ENCODE measurements around the gene IER5.

Gene IER5

GRCh38 chr1:181088079-181089016 lies at the start of gene IER5:
Gene IER5, plus strand, starts transcription at chr1:181088700. Its CDS starts 203 bp downstream, at chr1:181088903.
- TF ChIP-seq GATA2 (IDR thresholded peaks at IDR 0.05; ENCODE audit: low read depth, low read length) (no peak), GATA3 (IDR thresholded peaks at IDR 0.05; ENCODE audit: low read depth, low read length) (no peak)

GRCh38 chr1:181040284-181040865 lies 48.1 kb upstream of the IER5 start:
- TF ChIP-seq GATA3 (IDR thresholded peaks at IDR 0.05; ENCODE audit: low read depth, low read length) (no peak), GATA2 (IDR thresholded peaks at IDR 0.05; ENCODE audit: low read depth, low read length) (no peak)

GRCh38 chr1:181043025-181043888 lies 45.2 kb upstream of the IER5 start:
- no peak for TF ChIP-seq GATA2 (IDR thresholded peaks at IDR 0.05; ENCODE audit: low read depth, low read length)
- TF ChIP-seq GATA3 (IDR thresholded peaks at IDR 0.05; ENCODE audit: low read depth, low read length) = no peak

GRCh38 chr1:181044449-181044966 lies 44.0 kb upstream of the IER5 start:
- no peak for TF ChIP-seq GATA2 (IDR thresholded peaks at IDR 0.05; ENCODE audit: low read depth, low read length)
- TF ChIP-seq GATA3 (IDR thresholded peaks at IDR 0.05; ENCODE audit: low read depth, low read length) = no peak

- TF ChIP-seq GATA3 (IDR thresholded peaks at IDR 0.05; ENCODE audit: low read depth, low read length) (no peak), GATA2 (IDR thresholded peaks at IDR 0.05; ENCODE audit: low read depth, low read length) (no peak)
Measured at GRCh38 chr1:181049378-181049777, 39.1 kb upstream of the IER5 start.

- TF ChIP-seq GATA2 (IDR thresholded peaks at IDR 0.05; ENCODE audit: low read depth, low read length) (no peak), GATA3 (IDR thresholded peaks at IDR 0.05; ENCODE audit: low read depth, low read length) (no peak)
Measured at GRCh38 chr1:181050922-181051321, 37.6 kb upstream of the IER5 start.

GRCh38 chr1:181056560-181056959 lies 31.9 kb upstream of the IER5 start:
- TF ChIP-seq GATA3 (IDR thresholded peaks at IDR 0.05; ENCODE audit: low read depth, low read length) (no peak), GATA2 (IDR thresholded peaks at IDR 0.05; ENCODE audit: low read depth, low read length) (no peak)

GRCh38 chr1:181057079-181057478 lies 31.4 kb upstream of the IER5 start:
- TF ChIP-seq GATA2 (IDR thresholded peaks at IDR 0.05; ENCODE audit: low read depth, low read length) = no peak

GRCh38 chr1:181059435-181059834 lies 29.1 kb upstream of the IER5 start:
- TF ChIP-seq GATA3 (IDR thresholded peaks at IDR 0.05; ENCODE audit: low read depth, low read length) (no peak), GATA2 (IDR thresholded peaks at IDR 0.05; ENCODE audit: low read depth, low read length) (no peak)

- no peak for TF ChIP-seq GATA3 (IDR thresholded peaks at IDR 0.05; ENCODE audit: low read depth, low read length)
- no peak for TF ChIP-seq GATA2 (IDR thresholded peaks at IDR 0.05; ENCODE audit: low read depth, low read length)
Measured at GRCh38 chr1:181060066-181060465, 28.4 kb upstream of the IER5 start.

- TF ChIP-seq GATA3 (IDR thresholded peaks at IDR 0.05; ENCODE audit: low read depth, low read length) = no peak
- no peak for TF ChIP-seq GATA2 (IDR thresholded peaks at IDR 0.05; ENCODE audit: low read depth, low read length)
Measured at GRCh38 chr1:181061487-181061886, 27.0 kb upstream of the IER5 start.

GRCh38 chr1:181061891-181062835 lies 26.3 kb upstream of the IER5 start:
- TF ChIP-seq GATA3 (IDR thresholded peaks at IDR 0.05; ENCODE audit: low read depth, low read length) (no peak), GATA2 (IDR thresholded peaks at IDR 0.05; ENCODE audit: low read depth, low read length) (no peak)
